Central memory CD4-positive, alpha-beta T cell (primary cell): ENCODE measurements around the gene AGBL2.

Source experiments
- DNase-seq: peaks from one replicate; pipeline ENCODE4 v3.0.0; 2022

AGBL2 gene

GRCh38 chr11:47620836-47621378 is 94.3 kb downstream of the AGBL2 start:
- DNase-seq = no peak

- no peak for DNase-seq
These were observed 97.8 kb downstream of the AGBL2 start for GRCh38 chr11:47617417-47617809.

GRCh38 chr11:47616726-47617416 is 98.3 kb downstream of the AGBL2 start:
- no peak for DNase-seq

GRCh38 chr11:47615249-47615648 is 99.9 kb downstream of the AGBL2 start:
- DNase-seq = no peak

GRCh38 chr11:47611348-47611794 is 103.8 kb downstream of the AGBL2 start:
- no peak for DNase-seq

- no peak for DNase-seq
These were observed 105.5 kb downstream of the AGBL2 start for GRCh38 chr11:47609675-47610074.
